Stimulated activated CD4-positive, alpha-beta T cell treated with anti-CD3 and anti-CD28 coated beads, Interleukin-12 subunit alpha, Interleukin-12 subunit beta, amount 100 ng/mL, for 4 hours (primary cell): ENCODE results near the gene BCAM.
A peak's percentile ranks its signal among the peaks of the same experiment; 100 is the strongest.
"Not testable (repeated sequence)": the region's sequence is repeated elsewhere in the genome, so short reads cannot be mapped to it uniquely, and the experiment has no call there.

Experiments used
- DNase-seq: peaks from one replicate; pipeline ENCODE4 v3.0.0-alpha.2; 2020

Gene BCAM, protein sequence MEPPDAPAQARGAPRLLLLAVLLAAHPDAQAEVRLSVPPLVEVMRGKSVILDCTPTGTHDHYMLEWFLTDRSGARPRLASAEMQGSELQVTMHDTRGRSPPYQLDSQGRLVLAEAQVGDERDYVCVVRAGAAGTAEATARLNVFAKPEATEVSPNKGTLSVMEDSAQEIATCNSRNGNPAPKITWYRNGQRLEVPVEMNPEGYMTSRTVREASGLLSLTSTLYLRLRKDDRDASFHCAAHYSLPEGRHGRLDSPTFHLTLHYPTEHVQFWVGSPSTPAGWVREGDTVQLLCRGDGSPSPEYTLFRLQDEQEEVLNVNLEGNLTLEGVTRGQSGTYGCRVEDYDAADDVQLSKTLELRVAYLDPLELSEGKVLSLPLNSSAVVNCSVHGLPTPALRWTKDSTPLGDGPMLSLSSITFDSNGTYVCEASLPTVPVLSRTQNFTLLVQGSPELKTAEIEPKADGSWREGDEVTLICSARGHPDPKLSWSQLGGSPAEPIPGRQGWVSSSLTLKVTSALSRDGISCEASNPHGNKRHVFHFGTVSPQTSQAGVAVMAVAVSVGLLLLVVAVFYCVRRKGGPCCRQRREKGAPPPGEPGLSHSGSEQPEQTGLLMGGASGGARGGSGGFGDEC

DNA sequence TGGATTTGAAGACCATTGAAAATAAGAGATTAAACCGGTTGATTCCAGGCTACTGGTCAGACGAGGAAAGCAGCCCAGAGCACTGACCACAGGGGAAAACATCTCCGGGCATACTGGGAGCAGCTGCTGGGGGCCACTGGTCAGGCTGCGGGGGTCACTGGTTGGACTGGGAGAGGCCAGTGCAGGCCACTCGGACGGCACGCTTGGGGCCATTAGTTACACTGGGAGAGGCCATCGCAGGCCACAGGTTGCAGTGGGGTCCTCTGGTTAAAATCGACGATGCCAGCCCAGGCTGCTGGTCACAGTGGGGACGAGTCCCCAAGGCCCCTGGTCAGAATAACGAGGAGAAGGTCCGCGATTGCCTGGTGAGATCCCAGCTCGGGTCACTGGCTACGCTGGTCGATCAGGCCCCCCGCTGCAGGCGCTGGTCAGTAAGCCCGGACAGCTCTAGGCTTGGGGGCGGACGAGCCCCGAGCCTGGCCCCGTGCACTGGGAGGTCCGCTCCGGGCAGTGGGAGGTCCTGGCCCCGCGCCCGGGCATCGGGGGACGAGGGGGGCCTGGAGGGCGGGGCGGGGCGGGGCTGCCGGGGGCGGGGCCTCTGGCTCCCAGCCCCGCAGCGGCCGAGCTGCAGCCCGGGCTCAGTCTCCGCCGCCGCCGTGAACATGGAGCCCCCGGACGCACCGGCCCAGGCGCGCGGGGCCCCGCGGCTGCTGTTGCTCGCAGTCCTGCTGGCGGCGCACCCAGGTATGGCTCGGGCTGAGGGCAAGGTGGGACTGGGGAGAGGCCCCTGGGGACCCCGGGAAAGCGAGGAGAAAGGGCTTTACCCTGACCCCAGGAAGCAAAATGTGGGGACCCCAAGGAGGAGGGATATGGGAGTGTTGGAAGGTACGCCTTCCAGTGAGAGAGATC, at the start of gene BCAM:
Gene BCAM, plus strand, starts transcription at position 641 of the 909 bp plus-strand sequence. Its CDS starts 22 bp downstream, at position 663.
- no peak for DNase-seq

DNA sequence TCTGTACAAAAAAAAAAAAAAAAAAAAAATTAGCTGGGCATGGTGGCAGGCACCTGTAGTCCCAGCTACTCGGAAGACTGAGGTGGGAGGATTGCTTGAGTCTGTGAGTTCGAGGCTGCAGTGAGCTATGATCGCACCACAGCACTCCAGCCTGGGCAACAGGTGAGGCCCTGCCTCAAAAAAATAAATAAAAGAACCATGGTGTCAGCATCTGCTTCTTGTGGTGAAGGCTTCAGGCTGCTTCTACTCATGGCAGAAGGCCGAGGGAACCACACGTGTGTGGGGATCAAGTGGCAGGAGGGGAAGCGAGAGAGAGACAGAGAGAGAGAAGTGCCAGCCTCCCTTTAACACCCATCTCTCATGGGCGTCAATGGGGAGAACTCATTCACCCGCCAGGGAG, 46.9 kb upstream of the BCAM start:
- DNase-seq, result no peak

DNA sequence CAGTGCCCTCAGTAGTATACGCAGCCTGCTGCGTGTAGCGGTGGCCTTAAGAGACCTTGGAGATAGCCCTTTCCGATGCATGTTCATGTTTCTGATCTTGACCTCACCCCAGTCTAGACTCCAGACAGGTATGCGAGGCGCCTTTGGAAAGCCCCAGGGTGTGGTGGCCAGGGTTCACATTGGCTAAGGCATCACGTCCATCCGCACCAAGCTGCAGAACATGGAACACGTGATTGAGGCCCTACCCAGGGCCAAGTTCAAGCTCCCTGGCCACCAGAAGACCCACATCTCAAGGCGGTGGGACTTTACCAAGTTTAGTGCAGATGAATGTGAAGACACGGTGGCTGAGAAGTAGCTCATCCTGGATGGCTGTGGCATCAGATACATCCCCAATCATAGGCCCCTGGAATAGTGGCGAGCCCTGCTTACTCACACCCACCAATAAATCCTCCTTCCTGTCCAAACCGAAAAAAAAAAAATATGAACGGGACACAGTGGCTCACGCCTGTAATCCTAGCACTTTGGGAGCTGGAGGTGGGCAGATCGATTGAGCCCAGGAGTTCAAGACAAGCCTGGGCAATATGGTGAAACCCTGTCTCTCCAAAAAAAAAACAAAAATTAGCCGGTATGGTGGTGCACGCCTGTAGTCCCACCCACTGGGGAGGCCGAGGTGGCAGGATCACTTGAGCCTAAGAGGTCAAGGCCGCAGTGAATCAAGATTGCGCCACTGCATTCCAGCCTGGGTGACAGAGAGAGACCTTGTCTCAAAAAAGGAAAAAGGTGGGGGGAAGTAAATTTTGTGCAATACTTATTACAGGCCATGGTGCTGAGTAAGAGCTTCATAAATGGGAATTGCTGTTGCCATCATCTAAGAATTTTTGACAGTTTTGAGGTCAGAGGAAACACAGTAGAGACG, 43.6 kb upstream of the BCAM start:
- DNase-seq, result no peak

DNA sequence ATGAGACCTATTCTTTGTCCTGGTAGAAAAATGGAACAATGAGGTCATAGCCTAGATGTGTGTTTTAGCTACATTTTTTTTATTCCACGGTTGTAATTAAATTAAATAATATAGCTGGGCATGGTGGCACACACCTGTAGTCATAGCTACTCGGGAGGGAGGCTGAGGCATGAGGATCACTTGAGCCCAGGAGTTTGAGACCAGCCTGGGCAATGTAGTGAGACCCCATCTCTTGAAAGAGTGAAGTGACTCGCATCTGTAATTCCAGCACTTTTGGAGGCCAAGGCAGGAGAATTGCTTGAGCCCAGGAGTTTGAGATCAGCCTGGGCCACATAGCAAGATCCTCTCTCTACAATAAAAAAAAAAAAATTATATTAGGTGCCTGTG, 43.0 kb upstream of the BCAM start:
- DNase-seq, result no peak

DNA sequence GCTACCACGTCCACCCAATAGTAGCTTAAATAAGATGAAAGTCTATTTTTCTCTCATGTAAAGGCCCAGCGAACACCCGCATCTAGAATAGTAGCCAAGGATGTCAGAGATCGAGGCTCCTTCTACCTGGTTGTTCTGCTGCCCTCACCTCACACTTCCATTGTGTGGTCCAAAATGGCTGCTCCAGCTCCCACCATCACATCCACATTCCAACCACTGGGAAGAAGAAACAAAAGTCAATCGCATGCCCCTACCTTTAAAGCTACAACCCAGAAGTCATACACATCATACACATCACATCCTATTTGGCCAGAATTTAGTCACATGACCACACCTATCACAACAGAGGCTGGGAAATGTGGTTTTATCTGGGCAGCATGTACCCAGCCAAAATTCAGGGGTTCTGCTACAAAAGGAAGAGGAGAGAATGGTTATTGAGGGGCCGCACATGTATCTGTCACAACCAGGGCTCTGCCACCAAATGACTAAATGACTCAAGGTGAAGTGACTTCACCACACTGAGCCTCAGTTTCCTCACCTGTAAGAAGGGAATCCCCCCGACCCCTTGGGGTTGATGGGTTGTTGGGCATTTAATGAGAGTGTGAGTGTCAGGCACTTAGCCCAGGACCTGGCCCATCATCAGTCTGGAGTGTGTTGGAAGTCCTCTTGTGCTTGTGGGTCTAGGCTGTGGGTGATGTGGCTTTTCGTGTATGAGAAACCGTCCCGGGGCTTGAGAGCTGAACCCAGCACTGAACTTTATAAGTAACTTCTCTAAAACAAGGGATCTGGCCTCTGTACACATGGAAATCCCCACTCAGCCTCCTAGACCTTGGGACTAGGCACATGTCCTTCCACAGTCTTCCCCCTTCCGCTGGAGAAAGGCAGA, 41.4 kb upstream of the BCAM start:
- DNase-seq, result no peak

DNA sequence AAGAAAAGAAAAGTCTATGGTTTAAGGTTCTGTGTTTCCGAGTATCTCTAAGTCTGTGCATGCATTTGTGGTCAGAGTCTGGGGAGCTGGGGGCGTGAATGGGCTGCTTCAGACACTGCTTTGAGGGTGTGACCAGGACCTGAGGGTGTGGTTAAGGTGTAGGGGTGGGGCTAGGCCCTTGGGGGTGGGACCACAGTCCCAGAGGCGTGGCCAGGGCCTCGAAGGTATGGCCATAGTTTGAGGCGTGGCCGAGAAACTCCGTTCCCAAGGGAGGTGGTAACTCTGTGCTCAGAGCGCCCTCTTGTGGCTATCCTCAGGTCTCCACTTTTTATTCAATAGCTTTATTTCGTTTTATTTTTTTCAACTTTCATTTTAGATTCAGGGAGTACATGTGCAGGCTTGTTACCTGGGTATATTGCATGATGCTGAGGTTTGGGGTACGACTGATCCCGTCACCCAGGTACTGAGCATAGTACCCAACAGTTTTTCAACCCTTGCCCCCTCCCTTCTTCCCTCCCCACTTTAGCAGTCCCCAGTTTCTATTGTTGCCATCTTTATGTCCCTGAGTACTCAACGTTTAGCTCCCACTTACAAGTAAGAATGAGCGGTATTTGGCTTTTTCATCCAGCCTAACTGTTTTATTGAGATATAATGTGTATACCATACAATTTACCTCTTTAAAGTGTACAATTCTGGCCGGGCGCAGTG, 38.2 kb upstream of the BCAM start:
- peak; percentile 94 for DNase-seq

DNA sequence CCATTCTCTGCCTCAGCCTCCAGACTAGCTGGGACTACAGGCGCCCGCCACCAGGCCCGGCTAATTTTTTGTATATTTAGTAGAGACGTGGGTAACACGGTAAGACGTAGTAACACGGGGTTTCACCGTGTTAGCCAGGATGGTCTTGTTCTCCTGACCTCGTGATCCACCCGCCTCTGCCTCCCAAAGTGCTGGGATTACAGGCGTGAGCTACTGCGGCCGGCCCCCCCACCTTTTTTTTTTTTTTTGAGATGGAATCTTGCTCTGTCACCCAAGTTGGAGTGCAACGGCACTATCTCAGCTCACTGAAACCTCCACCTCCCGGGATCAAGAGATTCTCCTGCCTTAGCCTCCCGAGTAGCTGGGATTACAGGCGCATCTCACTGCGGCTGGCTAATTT, 36.8 kb upstream of the BCAM start:
- DNase-seq, result not testable (repeated sequence)

DNA sequence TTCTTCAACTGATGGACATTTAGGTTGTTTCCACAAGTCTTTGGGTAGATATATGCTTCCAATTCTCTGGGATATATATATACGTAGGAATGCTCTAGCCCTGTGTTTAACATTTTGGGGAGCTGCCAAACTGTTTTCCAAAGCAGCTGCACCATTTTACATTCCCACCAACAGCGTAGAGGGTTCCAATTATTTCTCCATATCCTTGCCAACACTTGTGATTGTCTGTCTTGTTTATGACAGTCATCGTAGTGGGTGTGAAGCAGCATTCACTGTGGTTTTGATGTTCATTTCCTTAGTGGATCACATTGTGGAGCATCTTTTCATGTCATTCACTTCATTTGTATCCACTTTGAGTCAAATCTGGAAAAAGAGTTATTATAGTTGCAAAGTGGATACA, 35.9 kb upstream of the BCAM start:
- no peak for DNase-seq

DNA sequence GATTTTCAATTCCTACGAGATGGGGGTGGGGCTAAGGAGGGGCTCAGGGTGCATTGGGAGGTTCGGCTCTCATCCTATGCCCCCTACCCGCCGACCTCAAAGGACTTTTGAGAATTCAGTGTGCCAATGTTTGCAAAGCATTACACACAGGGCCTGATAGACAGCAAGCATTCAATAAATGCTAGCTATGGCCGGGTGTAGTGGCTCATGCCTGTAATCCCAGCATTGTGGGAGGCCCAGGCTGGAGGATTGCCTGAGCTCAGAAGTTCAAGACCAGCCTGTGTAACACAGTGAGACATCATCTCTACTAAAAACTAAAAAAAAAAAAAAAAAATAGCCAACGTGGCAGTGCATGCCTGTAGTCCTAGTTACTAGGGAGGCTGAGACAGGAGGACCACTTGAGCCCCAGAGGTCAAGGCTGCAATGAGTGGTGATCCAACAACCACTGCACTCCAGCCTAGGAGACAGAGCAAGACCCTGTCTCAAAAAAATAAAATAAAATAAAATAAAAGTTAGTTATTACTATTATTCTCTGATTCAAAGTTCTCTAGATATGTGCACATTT, 33.1 kb upstream of the BCAM start:
- no peak for DNase-seq

DNA sequence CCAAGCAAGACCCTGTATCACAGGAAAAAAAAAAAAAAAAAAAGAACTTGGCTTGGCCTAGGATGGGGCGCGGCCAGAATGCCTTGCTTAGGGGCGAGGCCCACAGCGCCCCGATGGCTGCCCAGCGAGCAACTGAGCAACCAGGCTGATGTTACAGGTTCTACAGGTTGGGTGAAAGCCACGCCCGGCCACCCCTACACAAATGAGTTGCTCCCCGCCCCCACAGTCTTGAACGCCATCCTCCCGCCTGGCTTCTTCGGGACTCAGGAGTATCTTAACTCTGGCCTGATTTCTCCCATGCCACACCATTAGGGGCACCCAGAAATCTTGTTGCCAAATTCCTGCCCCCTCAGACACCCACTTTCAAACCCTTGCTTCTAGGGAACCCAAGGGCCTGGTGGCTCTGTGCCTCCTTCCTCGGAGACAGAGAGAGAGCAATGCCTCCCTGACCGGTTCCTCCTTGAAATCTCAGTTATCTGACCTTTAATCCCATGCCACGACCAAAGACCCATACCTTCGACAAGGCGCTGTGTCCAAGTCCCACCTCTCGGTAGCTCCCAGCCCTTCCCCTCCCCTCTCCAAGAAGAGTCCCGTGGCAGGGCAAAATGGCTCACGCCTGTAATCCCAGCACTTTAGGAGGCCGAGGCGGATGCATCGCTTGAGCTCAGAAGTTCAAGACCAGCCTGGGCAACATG, 32.4 kb upstream of the BCAM start:
- no peak for DNase-seq

DNA sequence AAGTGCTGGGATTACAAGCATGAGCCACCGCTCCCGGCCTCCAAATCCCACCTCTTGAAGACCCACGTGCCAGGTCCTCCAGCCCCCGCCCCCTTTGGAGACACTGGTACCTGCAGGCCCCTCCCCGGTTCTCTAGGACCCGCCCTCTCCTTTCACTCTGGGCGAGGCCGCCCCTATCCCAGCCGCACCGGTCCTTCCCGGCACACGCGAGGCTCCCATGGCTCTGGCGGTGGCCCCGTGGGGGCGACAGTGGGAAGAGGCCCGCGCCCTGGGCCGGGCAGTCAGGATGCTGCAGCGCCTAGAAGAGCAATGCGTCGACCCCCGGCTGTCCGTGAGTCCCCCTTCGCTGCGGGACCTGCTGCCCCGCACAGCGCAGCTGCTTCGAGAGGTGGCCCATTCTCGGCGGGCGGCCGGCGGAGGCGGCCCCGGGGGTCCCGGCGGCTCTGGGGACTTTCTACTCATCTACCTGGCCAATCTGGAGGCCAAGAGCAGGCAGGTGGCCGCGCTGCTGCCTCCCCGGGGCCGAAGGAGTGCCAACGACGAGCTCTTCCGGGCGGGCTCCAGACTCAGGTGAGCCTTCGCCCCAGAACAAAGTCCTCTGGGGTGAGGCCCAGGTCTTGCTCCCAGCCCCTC, 31.1 kb upstream of the BCAM start, which contains the start of gene CBLC:
Gene CBLC, plus strand, starts transcription at position 176 of the 633 bp plus-strand sequence. Its CDS starts 42 bp downstream, at position 218.
- DNase-seq, result no peak

DNA sequence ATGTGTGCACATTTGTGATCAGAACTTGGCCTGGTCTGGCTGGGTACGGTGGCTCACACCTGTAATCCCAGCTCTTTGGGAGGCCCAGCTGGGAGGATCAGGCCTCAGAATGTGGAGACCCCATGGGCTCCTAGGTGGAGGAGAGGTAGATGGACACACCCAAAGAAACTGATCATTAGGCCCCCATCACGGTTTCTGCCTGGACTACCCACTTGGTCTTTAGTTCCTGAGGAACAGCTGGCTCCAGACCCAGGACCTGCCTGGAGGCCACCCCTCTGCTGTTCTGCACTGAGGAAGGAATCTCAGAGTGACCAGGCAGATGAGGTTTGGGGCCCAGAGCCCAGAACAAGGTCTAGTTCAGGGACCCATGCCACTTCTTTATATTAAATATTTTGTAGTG, 29.8 kb upstream of the BCAM start:
- no peak for DNase-seq

DNA sequence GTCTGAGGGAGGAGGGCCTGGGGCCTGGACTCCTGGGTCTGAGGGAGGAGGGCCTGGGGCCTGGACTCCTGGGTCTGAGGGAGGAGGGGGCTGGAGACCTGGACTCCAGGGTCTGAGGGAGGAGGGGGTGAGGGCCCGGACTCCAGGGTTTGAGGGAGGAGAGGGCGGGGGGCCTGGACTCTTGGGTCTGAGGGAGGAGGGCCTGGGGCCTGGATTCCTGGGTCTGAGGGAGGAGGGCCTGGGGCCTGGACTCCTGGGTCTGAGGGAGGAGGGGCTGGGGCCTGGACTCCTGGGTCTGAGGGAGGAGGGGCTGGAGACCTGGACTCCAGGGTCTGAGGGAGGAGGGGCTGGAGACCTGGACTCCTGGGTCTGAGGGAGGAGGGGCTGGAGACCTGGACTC, 27.2 kb upstream of the BCAM start:
- not testable (repeated sequence) for DNase-seq

DNA sequence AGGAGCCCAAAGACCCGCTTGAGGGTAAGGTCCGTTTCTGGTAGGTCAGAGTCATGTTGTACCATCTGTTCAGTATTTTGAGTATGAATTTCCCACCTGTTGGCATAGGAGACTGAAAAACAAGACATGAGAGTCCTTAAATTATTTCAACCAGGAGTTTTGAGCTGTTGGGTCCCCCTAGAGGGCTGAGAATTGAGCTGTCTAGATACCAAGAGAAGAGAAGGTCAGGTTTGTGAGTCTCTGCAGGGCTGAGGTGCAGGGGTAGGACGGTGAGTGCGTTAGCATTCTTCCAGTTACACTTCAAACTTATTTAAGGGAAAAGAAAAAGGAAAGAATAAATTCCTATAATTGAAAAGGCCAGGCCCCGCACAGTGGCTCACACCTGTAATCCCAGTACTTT, 26.2 kb upstream of the BCAM start:
- DNase-seq, result no peak

DNA sequence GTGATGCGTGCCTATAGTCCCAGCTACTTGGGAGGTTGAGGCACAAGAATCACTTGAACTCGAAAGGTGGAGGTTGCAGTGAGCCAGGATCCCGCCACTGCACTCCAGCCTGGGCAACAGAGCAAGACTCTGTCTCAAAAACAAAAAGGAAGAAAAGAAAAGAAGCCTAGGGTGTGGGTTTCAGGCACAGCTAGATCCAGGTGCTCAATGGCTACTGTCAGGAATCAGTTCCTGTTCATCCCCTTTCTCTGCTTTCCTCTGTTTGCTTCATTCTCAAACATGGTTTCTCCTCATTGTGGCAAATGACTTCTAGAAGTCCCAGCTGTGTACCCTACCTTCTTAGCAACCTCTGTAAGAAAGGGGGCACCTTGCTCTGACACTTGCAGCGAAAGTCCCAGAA, 25.4 kb upstream of the BCAM start:
- no peak for DNase-seq

DNA sequence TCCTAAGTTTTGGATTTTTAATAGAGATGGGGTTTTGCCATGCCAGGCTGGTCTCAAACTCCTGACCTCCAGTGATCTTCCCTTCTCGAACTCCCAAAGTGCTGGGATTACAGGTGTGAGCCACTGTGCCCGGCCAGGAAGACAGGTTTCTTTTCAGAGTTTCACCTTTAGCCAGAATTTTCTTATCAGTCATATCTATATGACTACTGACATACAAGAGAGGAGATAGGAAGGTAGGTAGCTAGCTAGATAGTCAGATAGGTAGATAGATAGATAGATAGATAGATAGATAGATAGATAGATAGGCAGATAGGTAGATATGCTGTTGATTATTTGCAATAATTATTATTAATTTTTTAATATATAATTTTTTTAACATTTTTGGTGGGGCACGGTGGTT, 23.6 kb upstream of the BCAM start:
- DNase-seq, result no peak

DNA sequence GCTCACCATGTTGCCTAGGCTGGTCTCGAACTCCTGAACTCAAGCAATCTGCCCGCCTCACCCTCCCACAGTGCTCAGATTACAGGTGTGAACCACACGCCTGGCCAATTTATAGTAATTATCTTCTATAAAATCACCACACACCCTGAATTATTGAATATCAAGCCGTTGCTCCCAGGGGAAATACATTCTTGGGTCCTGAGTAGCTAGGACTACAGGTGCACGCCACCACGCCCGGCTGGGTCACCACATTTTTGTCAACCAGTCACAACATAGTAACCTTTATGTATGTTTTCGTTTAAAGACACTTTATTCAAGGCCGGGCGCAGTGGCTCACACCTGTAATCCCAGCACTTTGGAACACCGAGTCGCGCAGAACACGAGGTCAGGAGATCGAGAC, 22.9 kb upstream of the BCAM start:
- DNase-seq, result no peak

DNA sequence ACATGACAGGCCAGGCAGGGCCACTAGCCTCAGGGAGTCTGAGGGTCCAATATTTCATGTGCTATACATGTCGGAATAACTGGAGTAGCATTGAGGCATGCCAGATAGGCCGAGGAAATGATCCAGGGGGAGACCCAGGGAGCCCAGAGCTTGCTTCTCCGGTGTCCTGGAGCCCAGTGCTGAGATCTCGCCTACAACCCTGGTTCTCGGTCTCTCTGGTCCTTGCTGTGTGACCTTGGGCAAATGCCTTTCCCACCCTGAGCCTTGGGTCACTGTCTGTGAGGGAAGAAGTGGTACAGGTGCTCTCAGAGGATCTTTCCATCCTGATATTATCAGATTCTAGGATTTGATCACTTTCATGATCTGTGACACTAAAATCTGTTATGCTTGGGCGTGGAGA, 19.9 kb upstream of the BCAM start:
- DNase-seq, result no peak

DNA sequence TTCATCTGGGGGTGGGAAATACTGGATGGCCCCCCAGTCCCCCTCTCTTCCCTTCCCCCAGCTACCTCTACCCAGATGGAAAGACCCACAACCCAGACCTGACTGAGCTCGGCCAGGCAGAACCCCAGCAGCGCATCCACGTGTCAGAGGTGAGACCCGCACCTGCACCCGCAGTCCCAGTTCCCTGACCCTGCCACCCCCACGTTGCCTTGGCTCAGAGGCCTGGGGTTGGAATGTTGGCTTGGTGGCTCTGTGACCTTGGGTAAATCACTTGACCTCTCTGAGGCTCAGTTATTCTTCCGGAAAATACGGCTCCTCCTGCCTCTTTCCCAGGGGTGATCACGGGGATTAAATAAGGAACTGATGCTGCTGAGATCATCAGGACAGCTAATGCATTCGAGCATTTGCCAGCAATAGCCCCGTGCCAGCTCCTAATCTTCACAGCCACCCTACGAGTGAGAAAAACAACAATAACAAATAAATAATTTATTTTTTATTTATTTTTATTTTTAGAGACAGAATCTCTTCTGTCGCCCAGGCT, 18.9 kb upstream of the BCAM start:
- DNase-seq, result no peak
